Natural killer cell treated with Interleukin-12 subunit alpha and Interleukin-12 subunit beta and Interleukin-15 and Interleukin-18, amount 100 ng/mL, for 72 hours (primary cell): ENCODE results near the gene EPB41L4A. TPM values are rescaled to one million over a fixed set of nuclear protein-coding genes. Genes with fewer than 3 reads are reported as not detected.
A peak's percentile ranks its signal among the peaks of the same experiment; 100 is the strongest.
"Not testable (repeated sequence)": the region's sequence is repeated elsewhere in the genome, so short reads cannot be mapped to it uniquely, and the experiment has no call there.

Source experiments
- ATAC-seq, 2 donors: fragments of 150-1000 bp; cut with Tn5 transposase in 1 of 2; sonication (Bioruptor Pico), chemical (Tn5 transposase) in 1 of 2; 2 replicates each; pipeline ENCODE4 v1.10.0; 2021
- DNase-seq: peaks from one replicate; pipeline ENCODE4 v3.0.0; 2022; ENCODE audit warnings: low spot score
- H3K27ac Mint-ChIP-seq, 2 donors: 1 replicate in 1 of 2; 2 replicates in 1 of 2; pipeline ENCODE4 v1.8.0; 2022; ENCODE audit warnings: mixed read lengths in 2 of 2, mild to moderate bottlenecking in 1 of 2, moderate library complexity in 1 of 2
- H3K27me3 Mint-ChIP-seq, 2 donors: 1 replicate in 1 of 2; 2 replicates in 1 of 2; pipeline ENCODE4 v1.8.0; 2022; ENCODE audit warnings: mixed read lengths in 2 of 2
- H3K36me3 Mint-ChIP-seq: one replicate; pipeline ENCODE4 v1.8.0; 2022; ENCODE audit warnings: mixed read lengths
- H3K4me1 Mint-ChIP-seq, 2 donors: 1 replicate in 1 of 2; 2 replicates in 1 of 2; pipeline ENCODE4 v1.8.0; 2022; ENCODE audit warnings: low read depth in 2 of 2, mixed read lengths in 2 of 2, mild to moderate bottlenecking in 1 of 2
- H3K4me3 Mint-ChIP-seq: one replicate; pipeline ENCODE4 v1.8.0; 2022; ENCODE audit warnings: mixed read lengths
- H3K9me3 Mint-ChIP-seq: 2 replicates; pipeline ENCODE4 v1.8.0; 2022; ENCODE audit warnings: mixed read lengths
- total RNA-seq, 2 donors: library from RNA; stranded (reverse); gene quantifications; one replicate each; pipeline ENCODE4 v1.2.3, GENCODE V29; 2022

Gene EPB41L4A
- total RNA-seq, 2 donors from 2014 or later = 11.7 to 12.7 TPM

GRCh38 chr5:112366987-112367386, 52.1 kb downstream of the EPB41L4A start:
- Mint-ChIP-seq H3K9me3 (no peaks in the 10 kb centered on the region), H3K36me3 (no peaks in the 10 kb centered on the region), H3K27me3 (no peaks in the 10 kb centered on the region), H3K4me1 (no peaks in the 10 kb centered on the region), H3K27ac (no peak overlapping the region), H3K4me3 (no peak overlapping the region)
- no peak for DNase-seq
- no peak for ATAC-seq

GRCh38 chr5:112360740-112361139, 58.3 kb downstream of the EPB41L4A start:
- not testable (repeated sequence) for ATAC-seq, H3K27ac Mint-ChIP-seq, DNase-seq, H3K36me3 Mint-ChIP-seq, H3K4me3 Mint-ChIP-seq, H3K9me3 Mint-ChIP-seq, H3K27me3 Mint-ChIP-seq
- peaks cover 12 to 17% of the 10 kb centered on the region in 2 donors for H3K4me1 Mint-ChIP-seq

- DNase-seq (no peak), ATAC-seq (peak in 1 of 2 donors; percentile 44)
- Mint-ChIP-seq H3K27me3 (no peaks in the 10 kb centered on the region), H3K36me3 (no peaks in the 10 kb centered on the region), H3K4me1 (peaks cover 32 to 45% of the 10 kb centered on the region in 2 donors), H3K9me3 (no peaks in the 10 kb centered on the region), H3K4me3 (peak overlapping the region; percentile 84), H3K27ac (peak overlapping the region; percentile 80 to 81)
Measured at GRCh38 chr5:112356178-112356956, 62.7 kb downstream of the EPB41L4A start.

GRCh38 chr5:112355058-112355685, 63.9 kb downstream of the EPB41L4A start:
- Mint-ChIP-seq H3K36me3 (no peaks in the 10 kb centered on the region), H3K4me3 (peak overlapping the region; percentile 84), H3K9me3 (no peaks in the 10 kb centered on the region), H3K4me1 (peaks cover 32 to 45% of the 10 kb centered on the region in 2 donors), H3K27ac (peak overlapping the region; percentile 80 to 81), H3K27me3 (no peaks in the 10 kb centered on the region)
- peak in 1 of 2 donors; percentile 52 for ATAC-seq
- no peak for DNase-seq

- ATAC-seq (no peak), DNase-seq (no peak)
- H3K9me3 Mint-ChIP-seq = no peaks in the 10 kb centered on the region
- peak overlapping the region; percentile 47 for H3K4me3 Mint-ChIP-seq
- H3K27me3 Mint-ChIP-seq = no peaks in the 10 kb centered on the region
- peaks cover 32 to 45% of the 10 kb centered on the region in 2 donors for H3K4me1 Mint-ChIP-seq
- peak overlapping the region in 1 of 2 donors; percentile 6 for H3K27ac Mint-ChIP-seq
- H3K36me3 Mint-ChIP-seq = no peaks in the 10 kb centered on the region
Measured at GRCh38 chr5:112353678-112354077, 65.4 kb downstream of the EPB41L4A start.

GRCh38 chr5:112351225-112351624, 67.9 kb downstream of the EPB41L4A start:
- no peak overlapping the region for H3K4me3 Mint-ChIP-seq
- no peaks in the 10 kb centered on the region for H3K9me3 Mint-ChIP-seq
- H3K27ac Mint-ChIP-seq = no peak overlapping the region
- peaks cover 25 to 38% of the 10 kb centered on the region in 2 donors for H3K4me1 Mint-ChIP-seq
- ATAC-seq (no peak), DNase-seq (no peak)
- H3K36me3 Mint-ChIP-seq = no peaks in the 10 kb centered on the region
- H3K27me3 Mint-ChIP-seq = no peaks in the 10 kb centered on the region

GRCh38 chr5:112350626-112351025, 68.5 kb downstream of the EPB41L4A start:
- Mint-ChIP-seq H3K27me3 (no peaks in the 10 kb centered on the region), H3K9me3 (no peaks in the 10 kb centered on the region), H3K27ac (no peak overlapping the region), H3K4me1 (peaks cover 19 to 32% of the 10 kb centered on the region in 2 donors), H3K4me3 (no peak overlapping the region), H3K36me3 (no peaks in the 10 kb centered on the region)
- no peak for ATAC-seq
- DNase-seq = no peak

- H3K4me3 Mint-ChIP-seq = no peak overlapping the region
- H3K36me3 Mint-ChIP-seq = no peaks in the 10 kb centered on the region
- H3K4me1 Mint-ChIP-seq = peaks cover 12 to 22% of the 10 kb centered on the region in 2 donors
- H3K9me3 Mint-ChIP-seq = no peaks in the 10 kb centered on the region
- H3K27ac Mint-ChIP-seq = no peak overlapping the region
- ATAC-seq = no peak
- no peaks in the 10 kb centered on the region for H3K27me3 Mint-ChIP-seq
- DNase-seq = no peak
Measured at GRCh38 chr5:112349371-112349770, 69.7 kb downstream of the EPB41L4A start.

GRCh38 chr5:112348915-112349314, 70.2 kb downstream of the EPB41L4A start:
- no peak for DNase-seq
- H3K27me3 Mint-ChIP-seq = no peaks in the 10 kb centered on the region
- H3K27ac Mint-ChIP-seq = no peak overlapping the region
- ATAC-seq = no peak
- H3K4me3 Mint-ChIP-seq = no peak overlapping the region
- H3K4me1 Mint-ChIP-seq = peaks cover 8 to 18% of the 10 kb centered on the region in 2 donors
- no peaks in the 10 kb centered on the region for H3K9me3 Mint-ChIP-seq
- H3K36me3 Mint-ChIP-seq = no peaks in the 10 kb centered on the region

- no peak for ATAC-seq
- no peaks in the 10 kb centered on the region for H3K27me3 Mint-ChIP-seq
Measured at GRCh38 chr5:112348387-112348786, 70.7 kb downstream of the EPB41L4A start.

GRCh38 chr5:112346411-112347044, 72.5 kb downstream of the EPB41L4A start:
- ATAC-seq (peak; percentile 40 to 53), DNase-seq (no peak)
- peaks cover 4 to 15% of the 10 kb centered on the region in 2 donors for H3K4me1 Mint-ChIP-seq
- no peaks in the 10 kb centered on the region for H3K27me3 Mint-ChIP-seq
- no peaks in the 10 kb centered on the region for H3K36me3 Mint-ChIP-seq
- no peak overlapping the region for H3K4me3 Mint-ChIP-seq
- no peak overlapping the region for H3K27ac Mint-ChIP-seq
- no peaks in the 10 kb centered on the region for H3K9me3 Mint-ChIP-seq

More at GRCh38 chr5:112348387-112348786, 70.7 kb downstream of the EPB41L4A start:
- Mint-ChIP-seq H3K27ac (no peak overlapping the region), H3K9me3 (no peaks in the 10 kb centered on the region), H3K36me3 (no peaks in the 10 kb centered on the region), H3K4me3 (no peak overlapping the region), H3K4me1 (peaks cover 8 to 17% of the 10 kb centered on the region in 2 donors)
- no peak for DNase-seq

GRCh38 chr5:112344540-112344939, 74.5 kb downstream of the EPB41L4A start:
- no peak overlapping the region for H3K27ac Mint-ChIP-seq
- no peaks in the 10 kb centered on the region for H3K9me3 Mint-ChIP-seq
- H3K4me3 Mint-ChIP-seq = no peak overlapping the region
- no peak for DNase-seq
- H3K4me1 Mint-ChIP-seq = peaks cover 4 to 22% of the 10 kb centered on the region in 2 donors
- no peaks in the 10 kb centered on the region for H3K36me3 Mint-ChIP-seq
- no peak for ATAC-seq
- H3K27me3 Mint-ChIP-seq = no peaks in the 10 kb centered on the region

GRCh38 chr5:112342389-112342788, 76.7 kb downstream of the EPB41L4A start:
- Mint-ChIP-seq H3K4me3 (no peak overlapping the region), H3K4me1 (peaks cover 4 to 22% of the 10 kb centered on the region in 2 donors), H3K27me3 (no peaks in the 10 kb centered on the region), H3K36me3 (no peaks in the 10 kb centered on the region), H3K9me3 (no peaks in the 10 kb centered on the region), H3K27ac (no peak overlapping the region)
- ATAC-seq = no peak
- no peak for DNase-seq

- Mint-ChIP-seq H3K4me3 (no peak overlapping the region), H3K36me3 (no peaks in the 10 kb centered on the region), H3K4me1 (peaks cover 4 to 17% of the 10 kb centered on the region in 2 donors), H3K27ac (no peak overlapping the region), H3K9me3 (no peaks in the 10 kb centered on the region), H3K27me3 (no peaks in the 10 kb centered on the region)
- ATAC-seq (no peak), DNase-seq (no peak)
Measured at GRCh38 chr5:112339761-112340160, 79.3 kb downstream of the EPB41L4A start.
